Mammary epithelial cell (primary cell): ENCODE data around the gene MAML3.

Experiments used
- CTCF ChIP-seq, 2 donors: IDR thresholded peaks in 1 of 2; conservative IDR thresholded peaks in 1 of 2; 2 replicates each; pipeline ENCODE4 v1.5.1; 2011 to 2012; ENCODE audit warnings: inconsistent platforms in 2 of 2, low read length in 2 of 2, mild to moderate bottlenecking in 2 of 2, control low read depth in 1 of 2, low read depth in 1 of 2; ENCODE audit not compliant: insufficient read depth in 1 of 2; ENCODE audit errors: extremely low read depth in 1 of 2
- EZH2 ChIP-seq: IDR thresholded peaks from 2 replicates; pipeline ENCODE4 v1.6.1; 2012; ENCODE audit warnings: low read length, inconsistent platforms, borderline replicate concordance

DNA sequence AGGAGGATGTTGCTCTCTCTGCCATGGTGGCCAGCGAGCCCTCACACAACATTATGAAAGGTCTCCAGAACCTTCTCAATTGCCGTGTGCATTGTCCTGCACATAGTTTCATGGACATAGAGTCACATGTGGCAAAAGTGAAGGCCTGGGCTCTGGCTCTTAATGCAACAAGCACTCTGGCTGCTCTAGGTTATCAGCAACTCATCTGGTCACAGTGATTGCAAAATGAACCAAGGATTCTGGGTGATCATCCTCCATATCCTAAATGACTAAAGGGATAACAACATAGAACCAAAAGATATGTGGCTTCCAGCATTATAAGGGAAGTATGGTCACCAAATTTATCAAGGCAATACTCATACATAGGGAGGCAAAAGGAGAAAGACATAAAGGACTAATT lies 313.2 kb downstream of the MAML3 start:
- TF ChIP-seq CTCF (conservative IDR thresholded peaks at IDR 0.05 in 1 of 2, IDR thresholded peaks at IDR 0.05 in 1 of 2; ENCODE audit: extremely low read depth in 1 of 2, insufficient read depth in 1 of 2, low read depth in 1 of 2, low read length in 2 of 2) = no peak
- TF ChIP-seq EZH2 = no peak
